BJ (cell line): ENCODE results near the gene TEAD3. TPM values are rescaled to one million over a fixed set of nuclear protein-coding genes. Genes with fewer than 3 reads are reported as not detected.

Source experiments
- CTCF ChIA-PET: fragments of 350-600 bp; formaldehyde crosslinking; extraction: SDS; loops from one replicate; lab custom pipeline; 2021; ENCODE audit warnings: antibody characterized with exemption, inconsistent platforms; lab: Yijun Ruan, JAX
- POLR2A ChIA-PET: fragments of 300-600 bp; sonication (Branson Sonifier 250); formaldehyde crosslinking; extraction: SDS; loops from one replicate; lab custom pipeline; 2021; ENCODE audit warnings: antibody characterized with exemption; lab: Charles Lee
- DNase-seq: peaks from one replicate; pipeline ENCODE4 v3.0.0-alpha.2; 2011; ENCODE audit warnings: low read depth
- H3K27me3 ChIP-seq: 2 replicates; pipeline ENCODE4 v1.6.0; 2011; ENCODE audit warnings: low read length; ENCODE audit not compliant: control insufficient read depth, insufficient read depth
- H3K36me3 ChIP-seq: 2 replicates; pipeline ENCODE4 v1.5.1; 2011; ENCODE audit warnings: low read length; ENCODE audit not compliant: control insufficient read depth, insufficient read depth
- H3K4me3 ChIP-seq: 2 replicates; pipeline ENCODE4 v1.5.1; 2011; ENCODE audit warnings: low read depth, mild to moderate bottlenecking, control low read depth, low read length
- CTCF ChIP-seq: IDR thresholded peaks from 2 replicates; pipeline ENCODE4 v1.5.1; 2011; ENCODE audit warnings: low read depth, mild to moderate bottlenecking, control low read depth, inconsistent platforms, low read length, moderate library complexity; ENCODE audit not compliant: insufficient read depth
- polyA plus RNA-seq: library from polyadenylated mRNA; depleted of rRNA; stranded (reverse); fragments of >200 nt; gene quantifications from 2 replicates; pipeline ENCODE4 v1.2.3, GENCODE V29; 2011

The TEAD3 gene
- polyA plus RNA-seq, 1 experiment: 40.6 TPM

GRCh38 chr6:35445691-35446090 lies 51.2 kb downstream of the TEAD3 start:
- ChIA-PET POLR2A (no interaction called here), CTCF (interaction anchor here (0.6 to 9.5 kb wide), 6 partner anchors 12 to 104 kb away, joined by 3 to 144 read pairs (median 4); partner anchors contain the start of gene PPARD)
- no peak overlapping the region for H3K4me3 ChIP-seq
- no peaks in the 10 kb centered on the region for H3K27me3 ChIP-seq
- no peak for DNase-seq
- TF ChIP-seq CTCF: no peak
- no peaks in the 10 kb centered on the region for H3K36me3 ChIP-seq

- no peaks in the 10 kb centered on the region for H3K36me3 ChIP-seq
- no peak for TF ChIP-seq CTCF
- no peaks in the 10 kb centered on the region for H3K27me3 ChIP-seq
- CTCF ChIA-PET: interaction anchor here (1.0 to 2.8 kb wide), 4 partner anchors 9 to 102 kb away, joined by 3 to 9 read pairs (median 5); partner anchors contain the start of genes FANCE and PPARD
- DNase-seq: no peak
- POLR2A ChIA-PET: no interaction called here
- no peak overlapping the region for H3K4me3 ChIP-seq
These were observed 53.4 kb downstream of the TEAD3 start for GRCh38 chr6:35443341-35444030.

- TF ChIP-seq CTCF: no peak
- no peaks in the 10 kb centered on the region for H3K27me3 ChIP-seq
- H3K4me3 ChIP-seq: no peak overlapping the region
- ChIA-PET POLR2A (no interaction called here), CTCF (interaction anchor here (1.0 to 2.8 kb wide), 3 partner anchors 23 to 101 kb away, joined by 3 to 9 read pairs (median 4); no protein-coding TSS in a partner anchor)
- no peaks in the 10 kb centered on the region for H3K36me3 ChIP-seq
- DNase-seq: no peak
These were observed 54.2 kb downstream of the TEAD3 start for GRCh38 chr6:35442693-35443092.

DNA sequence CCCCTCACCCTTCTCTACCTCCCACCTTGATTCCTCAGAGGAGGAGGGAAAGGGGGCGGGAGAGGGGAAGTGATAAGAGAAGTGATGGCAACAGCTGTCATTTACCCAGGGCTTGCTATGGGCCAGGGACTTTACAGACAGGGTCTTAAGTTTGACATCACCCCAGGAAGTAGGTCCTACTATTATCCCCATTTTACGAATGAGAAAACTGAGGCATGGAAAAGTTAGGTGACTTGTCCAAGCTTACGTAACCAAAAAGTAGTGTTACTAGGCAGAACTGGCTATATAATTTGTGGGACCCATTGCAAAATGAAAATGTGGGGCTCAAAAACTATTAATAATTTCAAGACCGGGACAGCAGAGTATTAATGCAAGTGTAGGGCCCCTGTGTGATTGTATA lies 55.2 kb downstream of the TEAD3 start:
- H3K27me3 ChIP-seq: no peaks in the 10 kb centered on the region
- CTCF ChIA-PET: interaction anchor here (1.4 to 2.8 kb wide), 3 partner anchors 8 to 26 kb away, joined by 3 to 9 read pairs (median 6); no protein-coding TSS in a partner anchor
- no peak for TF ChIP-seq CTCF
- POLR2A ChIA-PET: no interaction called here
- no peak overlapping the region for H3K4me3 ChIP-seq
- no peaks in the 10 kb centered on the region for H3K36me3 ChIP-seq
- no peak for DNase-seq

GRCh38 chr6:35441205-35441604 lies 55.7 kb downstream of the TEAD3 start:
- no peak for TF ChIP-seq CTCF
- CTCF ChIA-PET: interaction anchor here (1.1 to 2.6 kb wide), 2 partner anchors 8 to 22 kb away, joined by 5 to 6 read pairs; no protein-coding TSS in a partner anchor
- H3K27me3 ChIP-seq: no peaks in the 10 kb centered on the region

More at GRCh38 chr6:35441205-35441604, 55.7 kb downstream of the TEAD3 start:
- POLR2A ChIA-PET: no interaction called here
- DNase-seq: no peak
- H3K36me3 ChIP-seq: no peaks in the 10 kb centered on the region
- H3K4me3 ChIP-seq: no peak overlapping the region
